ENCODE measurements around the gene TTPAL. TPM values are rescaled to one million over a fixed set of nuclear protein-coding genes. Genes with fewer than 3 reads are reported as not detected.

TTPAL gene
- total RNA-seq, 1 donor from 2014 or later: 20.8 TPM

GRCh38 chr20:44513871-44514270 is 38.2 kb downstream of the TTPAL start:
- Mint-ChIP-seq H3K36me3 (ENCODE audit: unreplicated experiment) (peaks cover 13% of the 10 kb centered on the region), H3K4me1 (ENCODE audit: unreplicated experiment) (peaks cover 19% of the 10 kb centered on the region), H3K27ac (ENCODE audit: unreplicated experiment) (no peak overlapping the region), H3K9me3 (ENCODE audit: unreplicated experiment) (no peaks in the 10 kb centered on the region), H3K27me3 (ENCODE audit: unreplicated experiment) (no peaks in the 10 kb centered on the region), H3K4me3 (ENCODE audit: unreplicated experiment) (no peak overlapping the region)
- no peak for TF ChIP-seq CTCF (IDR thresholded peaks at IDR 0.05)
- DNase-seq (ENCODE audit: extremely low spot score, unreplicated experiment): no peak

DNA sequence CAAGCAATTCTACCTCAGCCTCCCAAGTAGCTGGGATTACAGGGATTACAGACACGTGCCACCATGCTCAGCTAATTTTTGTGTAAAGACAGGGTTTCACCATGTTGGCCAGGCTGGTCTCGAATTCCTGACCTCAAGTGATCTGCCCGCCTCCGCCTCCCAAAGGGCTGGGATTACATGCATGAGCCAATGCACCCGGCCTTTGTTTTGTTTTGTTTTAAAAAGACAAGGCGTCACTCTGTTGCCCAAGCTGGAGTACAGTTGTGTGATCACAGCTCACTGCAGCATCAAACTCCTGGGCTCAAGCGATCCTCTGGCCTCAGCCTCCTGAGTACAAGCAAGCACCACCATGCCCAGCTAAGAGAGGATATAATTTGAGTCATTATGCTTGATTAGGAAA is 40.8 kb downstream of the TTPAL start:
- no peak for DNase-seq (ENCODE audit: extremely low spot score, unreplicated experiment)
- Mint-ChIP-seq H3K9me3 (ENCODE audit: unreplicated experiment) (no peaks in the 10 kb centered on the region), H3K4me1 (ENCODE audit: unreplicated experiment) (peaks cover 41% of the 10 kb centered on the region), H3K27ac (ENCODE audit: unreplicated experiment) (no peak overlapping the region), H3K36me3 (ENCODE audit: unreplicated experiment) (peaks cover 3% of the 10 kb centered on the region), H3K4me3 (ENCODE audit: unreplicated experiment) (no peak overlapping the region), H3K27me3 (ENCODE audit: unreplicated experiment) (no peaks in the 10 kb centered on the region)
- TF ChIP-seq CTCF (IDR thresholded peaks at IDR 0.05): no peak

DNA sequence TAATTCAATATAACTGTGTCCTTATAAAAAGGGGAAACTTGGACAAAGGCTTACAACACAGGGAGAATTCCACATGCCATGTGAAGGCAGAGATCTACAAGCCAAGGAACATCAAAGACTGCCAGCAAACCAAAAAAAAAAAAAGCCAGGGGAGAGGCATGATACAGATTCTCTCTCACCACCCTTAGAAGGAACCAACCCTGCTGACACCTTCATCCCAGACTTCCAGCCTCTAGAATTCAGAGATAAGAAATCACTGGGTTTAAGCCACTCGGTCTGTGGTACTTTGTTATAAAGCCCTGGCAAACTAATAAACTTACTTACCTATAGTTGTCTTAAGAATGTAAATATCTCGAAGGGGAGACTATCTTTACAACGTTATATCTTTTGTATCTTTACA is 41.8 kb downstream of the TTPAL start:
- TF ChIP-seq CTCF (IDR thresholded peaks at IDR 0.05): no peak

GRCh38 chr20:44518248-44518647 is 42.6 kb downstream of the TTPAL start:
- Mint-ChIP-seq H3K27ac (ENCODE audit: unreplicated experiment) (no peak overlapping the region), H3K27me3 (ENCODE audit: unreplicated experiment) (no peaks in the 10 kb centered on the region)

More for the DNA sequence above, 41.8 kb downstream of the TTPAL start:
- Mint-ChIP-seq H3K9me3 (ENCODE audit: unreplicated experiment) (no peaks in the 10 kb centered on the region), H3K36me3 (ENCODE audit: unreplicated experiment) (peaks cover 3% of the 10 kb centered on the region), H3K4me3 (ENCODE audit: unreplicated experiment) (no peak overlapping the region), H3K27me3 (ENCODE audit: unreplicated experiment) (no peaks in the 10 kb centered on the region), H3K4me1 (ENCODE audit: unreplicated experiment) (peaks cover 46% of the 10 kb centered on the region), H3K27ac (ENCODE audit: unreplicated experiment) (no peak overlapping the region)
- DNase-seq (ENCODE audit: extremely low spot score, unreplicated experiment): no peak

DNA sequence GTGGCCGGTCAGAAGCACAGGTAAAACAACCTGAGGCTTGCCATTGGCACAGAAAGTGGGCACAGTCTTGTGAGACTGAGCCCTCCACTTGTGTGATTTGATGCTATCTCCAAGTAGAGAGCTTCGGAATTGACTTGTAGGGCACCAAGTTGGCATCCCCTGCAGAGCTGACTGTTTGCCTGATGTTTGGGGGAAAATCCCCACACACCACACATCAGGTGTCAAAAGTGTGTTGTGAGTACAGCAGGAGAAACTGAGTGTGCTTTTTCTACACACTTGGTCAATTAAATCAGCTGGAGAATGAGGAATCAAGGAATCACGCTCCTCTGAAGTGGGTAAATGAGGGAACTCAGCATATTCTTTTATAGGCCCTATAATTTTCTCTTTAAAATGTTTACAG is 45.2 kb downstream of the TTPAL start:
- Mint-ChIP-seq H3K36me3 (ENCODE audit: unreplicated experiment) (no peaks in the 10 kb centered on the region), H3K4me1 (ENCODE audit: unreplicated experiment) (peaks cover 39% of the 10 kb centered on the region), H3K9me3 (ENCODE audit: unreplicated experiment) (no peaks in the 10 kb centered on the region), H3K4me3 (ENCODE audit: unreplicated experiment) (peak overlapping the region; percentile 90), H3K27me3 (ENCODE audit: unreplicated experiment) (no peaks in the 10 kb centered on the region), H3K27ac (ENCODE audit: unreplicated experiment) (peak overlapping the region; percentile 97)
- TF ChIP-seq CTCF (IDR thresholded peaks at IDR 0.05): no peak
- DNase-seq (ENCODE audit: extremely low spot score, unreplicated experiment): no peak

More at GRCh38 chr20:44518248-44518647, 42.6 kb downstream of the TTPAL start:
- TF ChIP-seq CTCF (IDR thresholded peaks at IDR 0.05): no peak
- Mint-ChIP-seq H3K4me1 (ENCODE audit: unreplicated experiment) (peaks cover 46% of the 10 kb centered on the region), H3K9me3 (ENCODE audit: unreplicated experiment) (no peaks in the 10 kb centered on the region), H3K36me3 (ENCODE audit: unreplicated experiment) (peaks cover 3% of the 10 kb centered on the region), H3K4me3 (ENCODE audit: unreplicated experiment) (no peak overlapping the region)
- no peak for DNase-seq (ENCODE audit: extremely low spot score, unreplicated experiment)
